Peyer's patch (tissue), 4 donors: ENCODE data around the gene PPP4R4. TPM values are rescaled to one million over a fixed set of nuclear protein-coding genes. Genes with fewer than 3 reads are reported as not detected.

Source experiments
- DNase-seq, 3 donors: peaks; one replicate each; pipeline ENCODE4 v3.0.0-alpha.2; 2017 to 2019
- H3K27ac ChIP-seq, 4 donors: fragments of 200-600 bp; sonication (generic); one replicate each; pipeline ENCODE4 v1.5.1; 2016 to 2019
- H3K27me3 ChIP-seq, 2 donors: fragments of 200-600 bp; sonication (generic); one replicate each; pipeline ENCODE4 v1.5.1; 2019
- H3K36me3 ChIP-seq, 3 donors: fragments of 200-600 bp; sonication (generic); one replicate each; pipeline ENCODE4 v1.5.1; 2016 to 2019
- H3K4me1 ChIP-seq, 4 donors: fragments of 200-600 bp; sonication (generic); one replicate each; pipeline ENCODE4 v1.5.1; 2016 to 2019
- H3K4me3 ChIP-seq, 4 donors: fragments of 200-600 bp; sonication (generic); 1 replicate in 3 of 4; 2 replicates in 1 of 4; pipeline ENCODE4 v1.5.1; 2016 to 2019; ENCODE audit warnings: mild to moderate bottlenecking in 1 of 4
- H3K9me3 ChIP-seq, 4 donors: fragments of 200-600 bp; sonication (generic); one replicate each; pipeline ENCODE4 v1.5.1; 2016 to 2019; ENCODE audit warnings: mild to moderate bottlenecking in 1 of 4
- CTCF ChIP-seq, 6 experiments: fragments of 450-650 bp in 4 of 6; fragments of 200-600 bp in 2 of 6; sonication (generic) in 1 of 6; IDR thresholded peaks; one replicate each; pipeline ENCODE4 v1.5.1; 2017 to 2019; ENCODE audit warnings: antibody characterized with exemption in 6 of 6, mild to moderate bottlenecking in 3 of 6, moderate library complexity in 1 of 6
- POLR2A ChIP-seq, 2 donors: fragments of 450-650 bp; IDR thresholded peaks; one replicate each; pipeline ENCODE4 v1.5.1; 2017; ENCODE audit warnings: antibody characterized with exemption in 2 of 2, mild to moderate bottlenecking in 2 of 2, moderate library complexity in 2 of 2
- total RNA-seq, 4 donors: library from RNA; depleted of rRNA; stranded (reverse); fragments of >200 nt; gene quantifications; one replicate each; pipeline ENCODE4 v1.1.0, GENCODE V29; 2016

Gene PPP4R4
- total RNA-seq, 4 donors from 2014 or later: 2.5 to 5.0 TPM; not detected in 2

GRCh38 chr14:94225460-94226378 lies 51.6 kb downstream of the PPP4R4 start:
- H3K27ac ChIP-seq: no peak overlapping the region
- no peaks in the 10 kb centered on the region for H3K9me3 ChIP-seq
- H3K27me3 ChIP-seq: no peaks in the 10 kb centered on the region
- no peak for DNase-seq
- no peaks in the 10 kb centered on the region for H3K36me3 ChIP-seq
- TF ChIP-seq CTCF (IDR thresholded peaks at IDR 0.05) (no peak), POLR2A (IDR thresholded peaks at IDR 0.05) (no peak)
- H3K4me1 ChIP-seq: no peaks in the 10 kb centered on the region
- no peak overlapping the region for H3K4me3 ChIP-seq

GRCh38 chr14:94227029-94227428 lies 52.9 kb downstream of the PPP4R4 start:
- Histone ChIP-seq H3K36me3 (no peaks in the 10 kb centered on the region), H3K4me1 (no peaks in the 10 kb centered on the region)
- TF ChIP-seq POLR2A (IDR thresholded peaks at IDR 0.05) (no peak), CTCF (IDR thresholded peaks at IDR 0.05) (no peak)

GRCh38 chr14:94237046-94237445 lies 62.9 kb downstream of the PPP4R4 start:
- no peak overlapping the region for H3K4me3 ChIP-seq
- H3K4me1 ChIP-seq: no peaks in the 10 kb centered on the region
- no peaks in the 10 kb centered on the region for H3K27me3 ChIP-seq
- H3K36me3 ChIP-seq: no peaks in the 10 kb centered on the region
- no peak overlapping the region for H3K27ac ChIP-seq
- TF ChIP-seq CTCF (IDR thresholded peaks at IDR 0.05) (no peak), POLR2A (IDR thresholded peaks at IDR 0.05) (no peak)
- H3K9me3 ChIP-seq: no peaks in the 10 kb centered on the region
- DNase-seq: no peak

More at GRCh38 chr14:94227029-94227428, 52.9 kb downstream of the PPP4R4 start:
- Histone ChIP-seq H3K27ac (no peak overlapping the region), H3K4me3 (no peak overlapping the region), H3K9me3 (no peaks in the 10 kb centered on the region), H3K27me3 (no peaks in the 10 kb centered on the region)
- DNase-seq: no peak

GRCh38 chr14:94237983-94238382 lies 63.9 kb downstream of the PPP4R4 start:
- no peak for TF ChIP-seq CTCF (IDR thresholded peaks at IDR 0.05)
- no peak for TF ChIP-seq POLR2A (IDR thresholded peaks at IDR 0.05)
- no peaks in the 10 kb centered on the region for H3K27me3 ChIP-seq
- H3K9me3 ChIP-seq: no peaks in the 10 kb centered on the region
- H3K4me1 ChIP-seq: no peaks in the 10 kb centered on the region
- H3K4me3 ChIP-seq: no peak overlapping the region
- H3K36me3 ChIP-seq: no peaks in the 10 kb centered on the region
- no peak overlapping the region for H3K27ac ChIP-seq
- DNase-seq: no peak

- no peak for DNase-seq
- no peaks in the 10 kb centered on the region for H3K27me3 ChIP-seq
- H3K4me3 ChIP-seq: no peak overlapping the region
- no peaks in the 10 kb centered on the region for H3K36me3 ChIP-seq
- H3K27ac ChIP-seq: no peak overlapping the region
- H3K9me3 ChIP-seq: no peaks in the 10 kb centered on the region
- H3K4me1 ChIP-seq: no peaks in the 10 kb centered on the region
- TF ChIP-seq POLR2A (IDR thresholded peaks at IDR 0.05) (no peak), CTCF (IDR thresholded peaks at IDR 0.05) (no peak)
Measured at GRCh38 chr14:94239406-94239805, 65.3 kb downstream of the PPP4R4 start.
